HG03025 (cell line): ENCODE data around the gene DROSHA.

Source experiments
- ATAC-seq: cut with Tn5 transposase; IDR thresholded peaks from one replicate; pipeline ENCODE4 v1.9.1; 2021; ENCODE audit warnings: mild to moderate bottlenecking, moderate library complexity; ENCODE audit not compliant: unreplicated experiment, low FRiP score

Gene DROSHA

GRCh38 chr5:31534527-31535046, 2.7 kb upstream of the DROSHA start:
- ATAC-seq, result no peak

GRCh38 chr5:31531543-31531887, 378 bp downstream of the DROSHA start:
- peak; percentile 40 for ATAC-seq

- no peak for ATAC-seq
Observed at GRCh38 chr5:31530541-31531265, 1.2 kb downstream of the DROSHA start.

DNA sequence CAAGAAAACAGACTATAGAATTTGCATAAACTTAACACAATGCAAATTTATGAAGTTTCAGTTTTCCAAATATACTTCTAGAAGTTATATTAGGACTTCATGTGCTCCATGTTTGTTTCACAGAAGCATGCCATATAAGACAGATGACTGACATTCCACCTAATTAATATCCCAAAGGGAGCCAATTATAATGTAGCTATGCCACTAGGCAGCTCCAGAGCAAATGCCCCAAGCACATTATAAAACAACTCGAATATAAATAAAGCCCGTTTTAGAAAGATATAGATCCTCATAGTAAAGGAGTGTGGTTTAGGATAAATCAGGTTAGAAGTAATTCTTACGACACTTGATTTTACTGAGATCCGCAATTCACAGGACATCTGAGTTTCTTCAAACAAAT, 8.9 kb downstream of the DROSHA start:
- ATAC-seq, result no peak

- ATAC-seq, result no peak
Observed at GRCh38 chr5:31516802-31517201, 15.1 kb downstream of the DROSHA start.

GRCh38 chr5:31511305-31511704, 20.6 kb downstream of the DROSHA start:
- ATAC-seq, result no peak

DNA sequence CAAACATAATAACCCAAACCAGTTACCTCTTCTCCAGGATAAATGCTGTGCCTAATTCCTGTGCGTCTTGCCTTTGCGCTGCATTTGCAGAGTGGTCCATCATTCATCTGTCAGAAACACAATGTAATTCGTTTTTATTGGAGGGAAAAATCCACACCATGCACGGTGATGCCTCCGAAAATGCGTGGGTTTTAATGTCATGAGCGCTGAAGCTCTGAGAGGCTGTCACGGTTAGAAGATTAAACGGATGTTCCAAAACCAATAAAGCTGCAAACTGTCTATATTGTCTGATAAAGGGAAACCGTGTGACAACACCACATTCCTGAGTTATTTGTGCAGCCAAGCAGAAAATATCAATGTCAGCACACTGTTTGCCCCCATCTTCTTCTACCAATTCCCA, 27.4 kb downstream of the DROSHA start:
- ATAC-seq, result no peak

DNA sequence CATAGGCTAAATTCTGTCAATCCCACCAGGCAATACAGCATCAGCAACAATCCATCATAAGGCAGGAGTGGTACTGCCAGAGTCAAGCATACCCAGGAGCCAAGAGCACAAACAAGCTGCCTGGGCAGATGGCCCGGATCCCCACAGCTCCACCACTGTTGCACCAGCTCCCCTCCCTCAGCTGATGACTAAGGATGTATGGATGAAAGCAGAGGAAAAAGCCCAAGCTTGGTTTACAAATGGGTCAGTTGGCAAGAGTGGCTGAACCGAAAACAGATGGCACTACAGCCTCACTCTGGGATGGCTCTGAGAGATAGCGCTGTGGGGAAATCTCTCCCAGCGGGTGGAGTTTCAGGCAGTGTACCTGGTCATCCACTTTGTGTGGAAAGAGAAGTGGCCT, 29.4 kb downstream of the DROSHA start:
- ATAC-seq, result no peak

GRCh38 chr5:31500256-31500655, 31.6 kb downstream of the DROSHA start:
- ATAC-seq, result no peak

DNA sequence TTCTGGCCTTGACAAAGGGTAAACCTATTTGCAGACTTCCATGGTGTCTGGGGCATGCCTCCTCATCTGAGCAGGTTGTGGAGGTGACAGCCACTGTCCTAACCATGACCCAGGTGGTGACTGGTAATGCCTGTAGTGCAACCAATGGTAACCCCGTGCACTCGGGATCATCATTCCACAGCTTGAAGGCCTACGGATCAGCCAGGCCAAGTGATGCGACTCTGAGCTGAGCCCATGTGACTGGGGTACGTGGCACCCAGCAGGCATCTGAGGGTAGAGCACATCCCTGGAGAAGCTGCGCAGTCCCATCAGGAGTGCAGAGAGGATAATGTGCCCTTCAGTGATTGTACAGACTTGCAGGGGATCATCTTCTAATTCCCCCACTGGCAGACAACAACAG, 35.0 kb downstream of the DROSHA start:
- ATAC-seq, result no peak

DNA sequence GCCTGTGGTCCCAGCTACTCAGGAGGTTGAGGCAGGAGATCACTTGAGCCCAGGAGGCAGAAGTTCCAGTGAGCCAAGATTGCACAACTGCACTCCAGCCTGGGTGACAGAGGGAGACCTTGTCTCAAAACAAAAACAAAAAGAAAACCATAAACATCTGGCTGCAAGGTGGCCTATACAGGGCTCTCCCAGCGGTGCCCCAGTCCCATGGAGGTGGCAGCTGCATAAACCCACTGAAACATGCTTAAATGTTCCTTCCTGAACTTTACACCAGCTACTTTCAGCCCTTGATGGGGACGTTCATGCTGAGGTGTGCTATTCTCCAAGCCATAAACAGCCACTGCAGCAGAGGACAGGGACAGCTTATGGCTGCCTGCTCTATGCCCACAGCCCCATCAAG, 35.6 kb downstream of the DROSHA start:
- no peak for ATAC-seq

GRCh38 chr5:31495336-31495735, 36.6 kb downstream of the DROSHA start:
- no peak for ATAC-seq

DNA sequence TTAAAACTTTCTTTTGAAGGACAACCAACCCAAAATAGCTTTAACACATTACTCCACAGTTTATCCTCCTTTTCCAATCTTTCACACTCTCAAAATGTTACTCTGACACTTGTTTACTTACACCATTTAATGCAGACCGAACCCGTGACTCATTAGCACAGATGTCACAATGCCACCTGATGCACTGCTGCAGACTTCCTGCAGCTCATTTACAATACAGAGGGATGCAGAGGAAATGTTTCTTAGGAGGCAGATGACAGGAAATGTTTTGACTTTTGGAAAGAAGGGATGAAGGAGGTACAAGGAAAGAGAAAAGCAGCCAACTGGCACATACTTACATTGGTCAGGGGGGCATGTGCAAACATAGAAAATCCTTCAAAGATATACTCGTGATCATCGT, 39.0 kb downstream of the DROSHA start:
- no peak for ATAC-seq

DNA sequence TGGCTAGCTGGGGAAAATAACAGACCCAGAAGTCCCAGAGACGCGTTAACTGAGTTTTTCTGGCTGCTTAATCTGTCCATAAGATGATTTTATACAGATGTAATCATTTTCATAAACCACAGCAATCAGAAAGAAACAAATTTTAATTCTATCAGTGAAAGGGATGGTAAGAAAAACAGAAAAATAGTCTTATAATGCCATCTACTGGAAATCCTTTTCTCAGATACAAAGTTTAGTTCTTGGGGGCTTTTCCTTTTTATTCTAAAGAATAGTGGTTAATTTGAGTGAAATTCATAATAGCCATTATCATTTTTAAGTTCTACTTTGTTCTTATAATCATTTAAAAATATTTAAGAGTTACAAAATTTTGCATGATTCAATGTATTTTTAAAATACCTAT, 44.4 kb downstream of the DROSHA start:
- ATAC-seq, result no peak

DNA sequence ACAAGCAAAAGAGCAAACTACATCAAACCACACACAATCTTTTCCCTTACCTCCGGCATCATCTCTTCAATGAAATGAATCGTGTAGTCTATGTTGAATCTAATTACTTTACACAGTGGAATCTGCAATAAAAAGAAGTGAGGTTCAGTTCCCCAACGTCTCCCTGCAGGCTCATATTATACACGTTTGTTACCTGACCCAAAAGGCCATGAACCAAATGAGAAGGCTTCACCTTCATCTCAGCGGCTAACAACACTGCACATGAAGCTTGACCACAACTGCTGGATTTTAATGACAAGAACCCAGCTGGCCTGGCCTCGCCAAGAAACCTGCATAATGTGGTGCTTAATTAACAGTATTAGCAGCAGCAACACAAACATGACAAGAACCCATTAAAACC, 45.5 kb downstream of the DROSHA start:
- ATAC-seq, result no peak

GRCh38 chr5:31485376-31486207, 46.3 kb downstream of the DROSHA start:
- ATAC-seq, result no peak

DNA sequence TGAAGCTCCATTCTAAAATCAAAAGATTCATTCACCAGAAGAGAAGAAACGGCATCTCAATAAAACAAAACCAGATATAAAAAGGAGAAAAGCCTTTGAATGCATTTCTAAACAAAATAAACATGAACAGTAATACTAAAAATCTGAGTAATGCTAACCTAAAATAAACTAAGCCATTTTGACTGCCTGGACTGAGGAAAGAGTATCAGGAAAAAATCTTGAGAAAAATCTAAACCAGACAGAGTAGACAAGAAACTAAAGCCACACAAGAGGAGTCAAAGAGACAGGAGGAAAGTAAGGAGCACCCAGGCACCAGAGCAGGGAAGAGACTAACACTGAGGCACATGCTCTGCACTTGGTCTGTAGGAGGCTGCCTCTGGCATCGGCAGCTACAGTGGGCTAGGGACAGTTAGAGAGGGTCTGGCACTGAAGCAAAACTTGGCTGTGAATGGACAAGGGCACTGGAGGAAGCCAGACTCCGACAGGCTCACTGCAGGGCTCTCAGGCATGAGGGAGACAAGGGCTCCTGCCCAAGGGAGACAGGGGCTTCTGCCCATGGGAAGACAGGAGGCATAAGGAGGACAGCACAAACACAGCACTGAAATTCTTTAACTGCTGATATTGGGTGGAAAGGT, 50.2 kb downstream of the DROSHA start:
- ATAC-seq, result no peak

DNA sequence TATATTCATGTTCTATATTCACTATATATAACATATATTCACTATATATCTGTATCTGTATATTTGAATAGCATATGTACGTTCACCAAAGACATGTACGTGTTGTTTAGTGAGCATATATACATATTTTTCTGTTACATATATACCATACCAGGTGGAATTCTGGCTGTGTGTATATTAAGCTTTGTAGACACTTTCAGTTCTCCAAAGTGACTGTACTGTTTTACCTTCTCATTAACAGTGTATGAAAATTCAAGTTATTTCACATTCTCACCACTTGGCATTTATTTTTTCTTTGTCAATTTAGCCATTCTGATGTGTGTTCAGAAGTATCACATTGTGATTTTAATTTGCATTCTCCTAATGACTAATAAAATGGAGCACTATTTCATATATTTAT, 52.2 kb downstream of the DROSHA start:
- no peak for ATAC-seq

DNA sequence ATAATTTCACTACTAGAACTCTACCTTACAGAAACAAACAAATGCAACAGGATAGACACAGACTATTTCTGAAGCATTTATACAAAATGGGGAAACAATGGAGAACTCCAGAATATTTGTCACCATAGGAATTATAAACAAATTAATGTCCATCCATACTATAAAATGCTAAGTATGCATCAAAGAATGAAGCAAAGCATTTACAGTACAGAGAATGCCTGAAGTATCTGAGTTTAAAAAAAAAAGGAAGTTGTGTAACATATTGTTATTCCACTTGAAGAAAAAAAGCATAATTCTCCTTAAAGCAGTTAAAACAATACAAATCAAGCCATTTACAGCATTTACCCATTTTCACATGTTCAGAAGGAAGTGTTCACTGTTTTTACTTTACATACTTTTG, 53.0 kb downstream of the DROSHA start:
- ATAC-seq, result no peak

DNA sequence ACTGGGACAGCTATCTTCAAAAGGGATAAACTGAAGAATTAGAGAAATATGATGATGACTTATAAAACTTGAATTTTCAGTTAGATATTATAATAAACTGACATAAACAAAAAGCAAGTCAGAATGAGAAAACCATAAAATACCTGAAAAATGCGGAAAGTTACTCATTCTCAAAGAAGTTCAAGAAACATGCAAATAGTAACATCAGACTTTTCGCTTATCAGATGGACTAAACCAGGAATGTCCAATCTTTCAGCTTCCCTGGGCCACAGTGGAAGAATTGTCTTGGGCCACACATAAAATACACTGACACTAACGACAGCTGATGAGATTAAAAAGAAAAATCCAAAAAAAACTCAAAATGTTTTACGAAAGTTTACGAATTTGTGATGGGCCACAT, 53.9 kb downstream of the DROSHA start:
- no peak for ATAC-seq

- no peak for ATAC-seq
Observed at GRCh38 chr5:31477516-31477915, 54.4 kb downstream of the DROSHA start.
